GM18505 (cell line): ENCODE data around the gene ASPHD2.

Source experiments
- ATAC-seq: cut with Tn5 transposase; IDR thresholded peaks from one replicate; pipeline ENCODE4 v1.9.1; 2021; ENCODE audit not compliant: unreplicated experiment
- POLR2A ChIP-seq: IDR thresholded peaks from 4 replicates; pipeline ENCODE4 v1.6.1; 2011; ENCODE audit warnings: borderline replicate concordance; ENCODE audit not compliant: insufficient read depth, insufficient read length; ENCODE audit errors: extremely low read depth

Gene ASPHD2

GRCh38 chr22:26445577-26446275 is 16.7 kb downstream of the ASPHD2 start:
- no peak for ATAC-seq
- TF ChIP-seq POLR2A, result no peak

- ATAC-seq, result no peak
- no peak for TF ChIP-seq POLR2A
These were observed 17.9 kb downstream of the ASPHD2 start for GRCh38 chr22:26446808-26447515.

GRCh38 chr22:26447584-26448329 is 18.7 kb downstream of the ASPHD2 start:
- TF ChIP-seq POLR2A, result no peak
- ATAC-seq, result no peak

- no peak for ATAC-seq
- no peak for TF ChIP-seq POLR2A
These were observed 19.3 kb downstream of the ASPHD2 start for GRCh38 chr22:26448334-26448733.

GRCh38 chr22:26448941-26449340 is 19.9 kb downstream of the ASPHD2 start:
- no peak for ATAC-seq
- no peak for TF ChIP-seq POLR2A

GRCh38 chr22:26450453-26451185 is 21.6 kb downstream of the ASPHD2 start:
- ATAC-seq, result no peak
- TF ChIP-seq POLR2A, result no peak

GRCh38 chr22:26452236-26453016 is 23.4 kb downstream of the ASPHD2 start:
- ATAC-seq, result no peak
- no peak for TF ChIP-seq POLR2A

- TF ChIP-seq POLR2A, result no peak
- no peak for ATAC-seq
These were observed 24.2 kb downstream of the ASPHD2 start for GRCh38 chr22:26453216-26453615.

GRCh38 chr22:26453812-26454500 is 24.9 kb downstream of the ASPHD2 start:
- TF ChIP-seq POLR2A, result no peak
- no peak for ATAC-seq

- ATAC-seq, result no peak
- no peak for TF ChIP-seq POLR2A
These were observed 28.7 kb downstream of the ASPHD2 start for GRCh38 chr22:26457661-26458272.

GRCh38 chr22:26460202-26460601 is 31.1 kb downstream of the ASPHD2 start:
- ATAC-seq, result no peak
- no peak for TF ChIP-seq POLR2A
